SKM-1 treated with dmso at 0.1 percent for 144 hours (cell line): ENCODE data around the gene PLEKHA7.
"Not testable (repeated sequence)": the region's sequence is repeated elsewhere in the genome, so short reads cannot be mapped to it uniquely, and the experiment has no call there.

Experiments used
- DNase-seq: peaks from one replicate; lab custom pipeline; 2025; ENCODE audit not compliant: unreplicated experiment; lab: John Stamatoyannopoulos, UW

Gene PLEKHA7

DNA sequence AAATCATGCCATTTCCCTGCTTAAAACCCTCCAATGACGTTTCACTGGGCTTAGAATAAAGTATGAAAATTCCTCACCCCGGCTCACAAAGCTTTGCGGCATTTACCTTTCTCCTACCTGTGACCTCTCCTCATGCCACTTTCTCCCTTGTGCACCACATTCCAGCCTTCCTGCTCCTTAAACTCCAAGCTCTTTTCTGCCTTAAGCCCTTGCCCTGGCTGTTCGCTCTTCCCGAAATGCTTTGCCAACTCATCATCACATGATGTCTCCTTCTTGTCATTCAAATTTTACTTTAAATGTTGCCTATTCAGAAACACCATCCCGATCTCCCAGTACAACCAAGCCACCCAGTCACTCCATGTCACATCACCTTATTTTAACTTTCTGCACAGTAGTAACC is 2.0 kb downstream of the PLEKHA7 start:
- no peak for DNase-seq

DNA sequence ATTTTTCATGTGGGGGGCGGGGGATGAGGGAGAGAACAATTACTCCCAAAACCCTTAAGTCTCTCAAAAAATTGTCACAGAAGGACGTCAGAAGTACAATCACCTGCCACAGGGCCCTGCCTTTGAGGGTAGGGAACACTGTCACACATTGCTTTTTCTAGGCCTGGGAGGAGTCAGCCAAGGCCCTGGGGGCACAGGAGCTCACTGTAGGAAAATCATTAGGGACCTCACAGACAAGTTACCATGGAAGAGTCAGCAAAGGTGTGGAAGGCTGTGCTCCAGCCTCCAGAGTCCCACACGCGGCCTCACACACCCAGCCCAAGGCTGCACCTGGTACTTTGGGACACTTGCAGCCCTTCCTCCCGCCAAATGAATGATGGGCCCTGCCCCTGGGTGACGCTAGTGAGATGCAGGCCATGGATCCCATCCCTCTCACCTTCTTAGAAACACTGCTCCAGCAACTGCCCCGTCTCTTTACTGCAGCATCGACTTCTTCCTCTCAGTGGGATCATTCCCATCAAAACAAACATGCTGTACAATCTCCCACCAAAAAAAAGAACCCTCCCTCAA is 3.3 kb downstream of the PLEKHA7 start:
- no peak for DNase-seq

DNA sequence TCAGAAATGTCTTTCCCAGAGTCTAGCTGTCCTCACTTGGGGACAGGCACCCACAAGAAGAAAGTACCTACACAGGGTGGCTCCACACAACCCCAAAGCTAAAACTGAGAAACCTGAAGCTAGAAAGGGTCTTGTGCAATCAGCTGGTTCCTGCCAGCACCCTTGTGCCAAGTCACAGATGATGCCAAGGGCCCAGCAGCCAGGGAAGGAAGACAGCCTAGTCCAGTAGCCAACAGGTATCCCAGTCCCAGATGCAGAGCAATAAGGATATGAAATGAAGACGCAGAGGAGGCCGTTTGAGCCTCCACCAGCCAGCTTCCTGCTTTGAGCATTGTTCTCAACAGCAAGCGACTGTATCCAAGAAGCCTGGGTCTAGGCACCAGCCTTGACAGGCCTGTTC is 6.1 kb downstream of the PLEKHA7 start:
- no peak for DNase-seq

DNA sequence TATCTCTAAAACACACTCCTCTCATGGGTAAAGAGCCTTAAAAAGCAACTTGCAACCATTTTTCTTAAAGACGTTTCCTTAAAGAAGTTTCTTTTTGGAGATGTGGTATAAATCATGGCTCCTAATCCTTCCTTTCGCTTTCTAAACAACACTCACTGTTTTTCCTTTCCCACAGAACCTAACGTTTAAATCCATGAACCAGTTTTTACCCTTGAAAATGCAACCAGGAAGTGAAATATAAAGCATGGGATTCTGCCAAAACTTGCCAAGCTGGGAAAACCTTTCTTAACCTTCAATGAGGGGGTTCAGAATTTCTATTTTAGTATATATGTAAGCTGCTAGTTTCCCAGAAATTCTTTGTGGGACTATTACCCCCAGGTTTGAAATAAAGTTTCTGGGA is 8.6 kb downstream of the PLEKHA7 start:
- DNase-seq = no peak

DNA sequence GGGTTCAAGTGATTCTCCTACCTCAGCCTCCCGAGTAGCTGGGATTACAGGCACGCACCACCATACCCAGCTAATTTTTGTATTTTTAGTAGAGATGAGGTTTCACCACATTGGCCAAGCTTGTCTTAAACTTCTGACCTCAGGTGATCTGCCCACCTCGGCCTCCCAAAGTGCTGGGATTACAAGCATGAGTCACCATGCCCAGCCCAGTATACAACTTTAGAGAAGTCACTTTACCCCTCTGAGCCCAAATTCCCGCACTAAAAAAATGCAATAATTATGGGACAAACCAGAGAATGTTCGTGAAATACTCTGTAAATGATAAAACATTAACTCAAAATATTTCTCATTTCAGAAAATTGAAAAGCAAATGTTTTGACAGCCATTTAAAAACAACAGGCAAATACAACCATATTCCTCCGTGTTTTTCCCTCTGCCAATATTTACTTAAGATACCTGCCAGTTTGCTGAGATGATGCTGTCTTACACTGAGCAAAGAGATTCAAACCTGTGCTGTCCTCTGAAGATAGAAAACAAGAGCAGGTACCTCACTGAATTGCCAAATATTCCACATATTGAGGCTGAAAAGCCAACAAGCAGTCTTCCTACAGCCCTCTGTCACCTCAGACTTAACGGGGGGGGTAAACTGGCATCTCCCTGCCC is 9.6 kb downstream of the PLEKHA7 start:
- no peak for DNase-seq

DNA sequence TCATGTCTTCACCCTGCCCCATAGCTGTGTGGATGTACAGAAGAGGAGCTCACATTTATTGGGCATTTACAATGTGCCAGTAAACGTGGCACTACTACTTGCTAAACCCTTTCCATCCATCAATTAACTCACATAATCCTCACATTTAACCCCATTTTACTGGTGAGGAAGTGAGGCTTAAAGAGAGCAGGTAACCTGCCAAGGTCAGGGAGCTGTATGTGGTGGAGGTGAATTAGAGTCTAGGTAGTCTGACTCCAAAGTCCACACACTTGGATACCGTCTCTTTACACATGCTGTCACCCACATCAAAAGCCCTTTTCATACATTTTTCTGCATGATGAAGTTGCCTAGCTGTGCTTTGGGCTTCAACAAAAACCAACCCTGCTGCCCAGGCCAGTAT is 10.8 kb downstream of the PLEKHA7 start:
- no peak for DNase-seq

DNA sequence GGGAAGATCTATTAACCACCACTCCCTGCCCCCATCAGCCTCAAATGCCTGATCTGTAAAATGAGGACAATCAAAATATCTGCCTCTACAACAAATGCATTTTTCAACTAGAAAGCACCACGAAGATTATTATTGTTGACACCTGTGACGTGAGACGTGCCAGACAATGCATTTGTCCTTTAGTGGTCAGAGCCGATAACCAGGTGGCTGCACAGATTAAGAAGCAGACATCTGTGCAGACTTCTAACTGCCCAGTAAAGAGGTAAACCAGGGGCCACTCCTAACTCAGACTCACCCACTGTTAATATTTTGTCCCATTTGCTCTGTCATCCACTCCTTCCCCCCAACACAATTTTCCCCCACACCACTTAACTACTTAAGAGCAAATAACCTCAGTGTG is 11.7 kb downstream of the PLEKHA7 start:
- no peak for DNase-seq

DNA sequence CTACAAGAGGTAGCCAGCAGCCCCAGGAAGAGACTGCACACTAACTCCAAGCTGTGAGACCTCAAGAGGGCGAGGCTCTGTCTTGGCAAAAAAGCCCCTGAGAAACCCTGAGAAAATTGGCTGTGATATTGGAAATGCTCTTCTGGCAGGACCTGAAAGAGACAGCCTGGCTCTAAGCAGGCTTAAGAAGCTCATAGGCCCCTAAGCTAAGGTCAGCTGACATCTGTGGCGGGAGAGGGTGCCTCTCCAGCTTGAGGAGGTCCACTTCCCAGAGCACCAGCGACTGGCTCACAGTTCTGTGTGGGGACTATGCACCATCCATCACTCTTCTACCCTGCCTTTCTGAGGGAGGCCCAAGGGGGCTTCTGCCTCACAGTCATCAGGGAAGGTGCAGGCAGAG is 12.4 kb downstream of the PLEKHA7 start:
- DNase-seq = no peak

DNA sequence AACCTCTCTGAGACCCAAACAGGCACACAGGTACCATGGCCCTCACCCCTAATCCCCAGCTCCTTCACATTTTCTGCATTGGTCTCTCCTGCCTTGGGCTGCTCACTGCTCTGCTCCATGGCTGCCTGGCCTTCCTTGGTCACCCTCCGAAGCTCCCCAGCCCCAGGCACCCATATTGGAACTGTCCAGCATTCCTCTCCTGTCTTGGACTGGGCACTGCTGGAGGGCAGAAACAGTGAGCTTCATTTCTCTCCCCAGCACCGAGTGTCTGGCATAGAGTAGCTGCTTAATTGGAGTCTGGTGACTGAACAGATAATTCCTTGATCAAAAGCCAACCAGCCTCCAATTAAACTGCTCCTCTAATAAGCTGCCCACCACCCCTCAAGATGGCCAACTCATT is 13.2 kb downstream of the PLEKHA7 start:
- DNase-seq = no peak

DNA sequence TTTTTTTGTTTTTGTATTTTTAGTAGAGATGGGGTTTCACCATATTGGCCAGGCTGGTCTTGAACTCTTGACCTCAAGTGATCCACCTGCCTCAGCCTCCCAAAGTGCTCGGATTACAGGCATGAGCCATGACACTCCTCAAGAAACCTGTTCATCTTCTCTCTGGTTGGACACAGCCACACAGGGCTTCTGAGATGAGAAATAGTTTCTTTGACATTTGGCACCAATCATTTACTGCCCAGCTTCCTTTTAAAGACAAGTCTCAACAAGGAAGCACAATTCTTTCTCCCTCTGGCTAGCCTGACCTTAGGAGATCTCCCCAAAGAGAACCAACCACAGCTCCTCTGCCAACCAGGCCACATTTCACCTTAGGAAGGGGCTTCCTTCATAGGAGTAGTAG is 14.0 kb downstream of the PLEKHA7 start:
- DNase-seq = not testable (repeated sequence)

DNA sequence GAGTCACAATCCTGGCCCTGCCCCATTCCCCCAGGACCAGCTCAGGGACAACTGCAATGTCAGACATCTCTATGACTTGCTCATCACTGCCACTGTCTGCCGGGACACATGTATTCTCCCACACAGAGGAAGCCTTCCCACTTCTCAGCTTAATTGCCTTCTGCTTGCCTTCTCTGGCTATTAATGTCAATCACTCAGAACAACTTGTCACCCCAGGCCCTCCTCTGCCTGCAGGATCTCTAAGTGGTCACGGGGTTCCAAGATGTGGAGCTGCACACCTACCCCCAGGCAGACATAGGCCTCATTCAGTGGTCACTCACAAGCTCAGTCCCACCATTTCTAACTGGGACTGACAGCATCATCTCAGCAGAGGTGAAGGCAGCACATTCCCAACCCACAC is 15.1 kb downstream of the PLEKHA7 start:
- no peak for DNase-seq

DNA sequence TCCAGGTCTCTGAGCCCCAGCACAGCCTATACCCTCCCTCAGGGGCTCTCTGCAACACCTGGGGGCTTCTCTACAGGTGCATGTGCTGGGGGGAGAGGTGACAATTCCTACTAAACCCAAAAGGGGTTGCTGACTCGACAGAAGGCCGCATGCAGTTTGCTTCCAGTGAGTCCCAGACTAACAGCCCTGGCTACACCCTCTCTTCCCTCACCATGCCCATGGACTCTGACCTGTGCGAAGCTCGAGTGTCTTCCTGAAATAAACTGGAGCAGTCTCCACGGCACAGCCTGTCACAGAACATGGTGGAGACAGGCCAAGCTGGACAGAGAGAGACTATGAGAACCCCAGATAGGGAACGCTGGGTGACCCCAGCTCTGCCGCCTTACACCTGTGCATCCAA is 16.6 kb downstream of the PLEKHA7 start:
- DNase-seq = no peak

DNA sequence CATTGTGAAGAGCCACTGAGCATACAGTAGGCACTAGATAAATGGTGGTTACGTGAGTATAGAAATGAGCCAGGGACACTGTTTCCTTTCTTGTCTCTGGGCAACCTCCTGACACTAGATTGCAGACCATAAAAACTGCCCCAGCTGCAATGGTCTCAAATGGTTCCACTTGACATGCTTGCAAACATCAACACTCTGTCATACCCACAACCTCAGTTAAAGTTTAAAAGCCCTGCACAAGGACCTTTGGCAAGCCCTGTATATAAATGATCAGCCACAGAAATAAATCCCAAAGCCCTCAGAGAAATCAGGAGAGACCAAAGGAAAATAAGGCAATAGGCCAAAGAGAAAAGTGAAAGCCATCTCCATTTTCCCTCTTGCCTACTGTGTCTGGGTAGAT is 20.7 kb downstream of the PLEKHA7 start:
- no peak for DNase-seq

DNA sequence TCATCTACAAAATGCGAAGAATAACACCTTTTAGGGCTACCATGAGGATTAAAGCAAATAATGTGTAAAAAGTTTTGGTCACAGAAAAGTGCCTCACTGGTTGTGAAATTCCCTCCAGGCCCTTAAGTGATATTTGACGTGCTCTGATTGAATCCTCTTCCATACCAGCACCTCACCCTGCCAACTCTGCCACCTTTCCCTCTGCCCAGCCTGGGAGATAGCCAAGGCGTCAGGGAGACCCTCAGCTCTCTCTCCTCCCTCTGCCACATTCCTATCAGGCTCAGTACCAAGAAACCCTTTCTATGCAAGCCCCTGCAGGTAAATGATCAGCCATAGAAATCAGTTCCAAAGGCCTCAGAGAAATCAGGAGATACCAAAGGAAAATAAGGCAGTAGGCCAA is 21.4 kb downstream of the PLEKHA7 start:
- no peak for DNase-seq

DNA sequence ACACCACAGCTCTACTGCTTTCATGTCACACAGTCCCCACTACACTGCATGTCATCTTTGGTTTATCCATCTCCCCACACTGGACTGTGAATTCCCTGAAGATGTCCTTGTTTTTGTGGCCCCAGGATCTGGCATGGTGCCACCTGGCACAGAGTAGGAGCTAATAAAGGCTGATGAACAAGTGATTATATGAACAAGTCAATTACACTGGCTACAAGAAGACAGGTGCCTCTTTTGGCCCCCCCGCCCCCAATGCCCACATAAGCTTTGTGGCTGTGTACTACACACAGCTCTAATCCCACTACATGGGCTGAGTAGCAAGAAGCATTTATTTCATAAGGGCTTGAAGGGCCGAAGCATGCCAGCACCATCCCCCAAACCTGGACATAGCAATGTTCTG is 24.7 kb downstream of the PLEKHA7 start:
- DNase-seq = no peak

DNA sequence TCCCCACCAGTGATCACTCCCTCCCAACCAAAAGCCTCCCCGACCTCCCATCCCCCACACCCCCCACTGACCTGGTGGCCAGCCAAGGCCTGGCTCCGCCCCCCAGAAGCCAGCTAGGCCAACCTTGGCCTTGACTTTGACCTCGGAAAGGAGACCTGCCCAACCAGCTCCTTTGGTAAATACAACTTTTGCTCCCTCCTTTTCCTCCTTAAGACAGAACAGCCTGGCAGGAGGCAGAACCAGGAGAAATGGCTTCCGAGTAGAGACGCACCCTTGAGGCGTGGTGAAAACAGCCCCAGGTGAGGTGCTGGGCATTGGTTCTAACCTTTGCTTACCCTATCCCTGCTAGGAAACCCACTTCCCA is 27.0 kb downstream of the PLEKHA7 start:
- no peak for DNase-seq

DNA sequence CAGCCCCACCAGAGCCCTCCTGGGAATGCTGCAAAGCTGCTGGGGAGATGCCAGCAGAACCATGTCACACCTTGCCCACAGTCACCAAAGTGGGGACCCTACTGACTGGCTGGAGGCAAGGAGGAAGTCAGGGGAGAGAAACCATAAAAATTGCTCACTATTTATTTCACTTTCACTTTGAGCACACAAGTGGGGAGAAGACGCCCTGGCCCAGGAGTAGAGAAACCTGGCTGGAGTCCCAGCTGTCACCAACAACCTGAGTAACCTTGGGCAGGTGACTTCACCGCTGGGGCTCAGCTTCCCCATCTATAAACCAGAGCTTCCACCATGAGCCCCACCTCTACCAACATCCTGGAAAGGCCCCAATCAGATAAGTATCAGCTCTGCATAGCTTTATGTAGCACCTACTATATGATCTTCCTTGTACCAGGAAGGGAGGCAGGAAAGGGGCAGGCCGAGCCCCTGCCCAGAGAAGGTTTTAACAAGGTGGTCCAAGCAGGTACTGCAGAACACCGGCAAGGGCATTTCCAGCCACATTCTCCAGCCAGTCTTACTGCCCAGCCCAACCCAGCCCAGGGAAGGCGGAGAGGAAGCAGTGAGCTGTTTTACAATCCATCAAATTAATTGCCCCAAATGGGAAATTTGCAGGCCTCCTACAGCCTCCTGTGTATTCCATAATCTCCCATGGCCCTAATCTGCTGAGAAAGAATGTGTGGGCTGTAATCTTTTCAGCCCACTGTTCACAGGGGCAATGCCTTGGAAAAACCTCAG is 27.6 kb downstream of the PLEKHA7 start:
- DNase-seq = no peak

DNA sequence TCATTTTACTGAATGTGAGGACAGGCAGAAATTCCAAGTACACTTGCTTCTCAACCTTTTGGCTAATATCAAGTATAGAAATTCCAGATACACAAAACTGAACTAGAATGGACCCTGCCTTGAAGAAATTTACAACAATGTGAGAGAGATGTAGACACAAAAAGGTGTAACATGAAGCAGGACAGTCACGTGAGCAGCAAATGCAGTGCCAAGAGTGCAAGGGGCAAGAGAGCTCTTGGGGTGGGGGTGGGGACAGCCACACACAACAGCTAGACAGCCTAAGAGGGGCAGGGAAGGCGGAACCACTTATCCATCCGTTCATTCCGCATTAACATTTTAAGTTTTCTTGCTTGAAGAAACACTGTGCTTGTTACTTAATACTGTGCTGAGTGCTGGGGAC is 28.9 kb downstream of the PLEKHA7 start:
- no peak for DNase-seq

DNA sequence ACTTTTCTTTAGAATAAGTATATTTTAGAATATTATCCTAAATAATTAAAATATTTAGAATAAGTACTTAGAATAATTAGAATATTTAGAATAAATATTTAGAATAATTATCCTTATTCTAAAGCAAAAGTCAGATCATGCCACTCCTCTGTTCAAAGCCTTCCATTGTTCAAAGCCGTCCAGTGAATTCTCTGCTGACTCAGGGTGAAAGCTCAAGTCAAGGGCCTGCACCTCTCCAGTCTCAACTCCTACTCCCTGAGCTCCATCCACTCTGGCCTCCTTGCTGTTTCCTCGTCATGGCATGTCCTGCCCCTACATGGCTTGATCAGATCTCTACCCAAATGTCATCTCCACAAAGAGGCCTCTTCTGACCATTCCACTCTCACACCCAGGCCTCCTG is 30.0 kb downstream of the PLEKHA7 start:
- no peak for DNase-seq

DNA sequence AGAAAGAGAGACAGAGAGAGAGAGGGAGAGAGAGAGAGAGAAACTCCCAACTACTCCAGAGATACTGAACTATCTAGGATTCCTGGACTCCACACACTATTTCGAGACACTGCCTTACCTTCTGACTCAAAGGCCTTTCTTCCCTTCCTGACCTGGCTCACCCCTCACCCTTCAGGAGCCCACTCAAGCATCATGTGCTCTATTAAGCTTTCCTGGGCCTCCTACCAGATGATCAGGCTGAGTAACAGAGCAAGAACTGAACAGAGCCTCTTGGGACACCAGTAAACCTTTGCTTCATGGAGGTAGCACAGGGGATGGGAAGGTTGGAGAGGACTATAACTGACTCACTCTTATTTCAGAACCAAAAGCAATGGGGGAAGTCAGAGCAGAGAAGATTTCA is 31.4 kb downstream of the PLEKHA7 start:
- no peak for DNase-seq

DNA sequence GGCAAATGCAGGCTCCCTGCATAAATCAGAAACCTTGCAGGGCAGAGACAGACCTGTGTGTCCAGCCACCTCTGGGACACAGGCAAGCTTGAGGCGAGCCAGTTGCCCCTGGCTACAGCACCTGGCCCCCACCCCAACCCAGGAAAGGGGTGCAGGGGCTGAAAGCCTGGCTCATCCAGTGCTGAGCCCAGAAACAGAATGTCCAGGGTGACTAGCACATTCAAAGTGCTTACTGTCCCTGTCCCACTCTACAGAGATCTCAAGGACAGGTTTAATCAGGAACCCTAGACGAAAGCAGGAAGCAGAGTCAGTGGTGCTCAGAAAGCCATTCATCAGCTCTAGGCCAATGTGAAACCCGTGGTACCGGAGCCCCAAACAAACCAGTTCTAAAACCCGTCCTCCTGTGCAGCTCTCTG is 31.9 kb downstream of the PLEKHA7 start:
- DNase-seq = no peak

DNA sequence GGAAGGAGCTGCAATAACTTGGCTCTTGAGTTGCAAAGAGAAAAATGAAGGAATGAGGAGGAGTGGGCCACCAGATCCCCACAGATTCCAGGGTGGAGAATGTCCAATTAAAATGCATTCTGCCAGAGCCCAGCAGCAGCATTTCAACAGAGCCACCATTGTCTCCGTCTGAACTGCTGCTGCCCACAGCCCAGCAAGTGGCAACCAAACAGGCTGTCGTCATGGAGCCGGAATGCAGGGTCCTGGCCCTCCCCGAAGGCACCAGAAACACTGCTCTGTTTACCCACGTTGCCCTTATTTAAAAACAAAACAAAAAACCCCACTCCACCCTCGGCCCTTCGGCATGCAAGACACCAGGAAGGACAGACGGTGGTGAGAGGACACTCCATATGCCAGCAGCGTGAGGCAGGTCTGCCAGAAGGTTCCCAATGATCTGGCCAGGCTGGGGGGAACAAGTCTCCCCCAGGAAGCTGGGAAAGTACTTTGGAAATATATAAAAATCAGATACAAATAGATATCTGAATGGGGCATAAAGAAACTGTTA is 32.5 kb downstream of the PLEKHA7 start:
- DNase-seq = no peak
